GM18511 (cell line): Measurements from ENCODE around the gene RNU1-3.
"Not testable (repeated sequence)": the region's sequence is repeated elsewhere in the genome, so short reads cannot be mapped to it uniquely, and the experiment has no call there.

Experiments used
- ATAC-seq: cut with Tn5 transposase; IDR thresholded peaks from one replicate; pipeline ENCODE4 v1.9.1; 2021; ENCODE audit warnings: mild to moderate bottlenecking, moderate library complexity; ENCODE audit not compliant: unreplicated experiment

The RNU1-3 gene

DNA sequence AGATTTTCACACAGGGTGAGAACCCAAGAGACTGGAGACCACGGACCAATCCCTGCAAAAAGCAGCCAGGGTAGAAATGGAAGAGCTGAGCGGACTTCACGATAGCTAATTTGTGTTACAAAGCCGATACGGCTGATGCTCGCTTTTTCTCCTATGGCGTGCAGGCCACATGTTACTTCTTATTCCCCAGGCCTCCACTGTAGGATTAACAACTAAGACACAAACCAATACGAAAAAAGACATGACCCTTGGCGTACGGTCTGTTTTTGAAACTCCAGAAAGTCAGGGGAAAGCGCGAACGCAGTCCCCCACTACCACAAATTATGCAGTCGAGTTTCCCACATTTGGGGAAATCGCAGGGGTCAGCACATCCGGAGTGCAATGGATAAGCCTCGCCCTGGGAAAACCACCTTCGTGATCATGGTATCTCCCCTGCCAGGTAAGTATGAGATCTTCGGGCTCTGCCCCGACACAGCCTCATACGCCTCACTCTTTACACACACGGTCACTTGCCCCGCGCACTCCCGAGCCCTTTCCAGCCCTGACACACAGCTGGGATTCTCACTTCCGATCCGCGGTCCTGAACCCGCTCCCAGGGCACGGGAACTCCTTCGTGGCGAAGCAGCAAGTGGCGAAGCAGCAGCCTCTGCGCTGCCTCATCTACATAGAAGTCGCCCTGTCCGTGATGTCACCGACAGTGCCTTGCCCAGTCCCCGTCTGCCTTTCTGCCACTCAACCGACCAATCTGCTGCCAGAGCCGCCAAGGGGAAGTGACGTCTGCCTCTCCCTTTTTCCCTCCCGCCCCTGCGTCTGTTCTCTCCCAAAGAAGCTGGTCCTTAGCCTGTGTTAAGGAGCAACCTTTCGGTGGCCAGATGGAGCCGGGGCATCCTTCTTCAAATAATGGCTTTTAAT lies at the start of gene RNU1-3:
RNU1-3 (minus strand) TSS at position 447 of the 912 bp plus-strand sequence.
- peak; percentile 92 for ATAC-seq

DNA sequence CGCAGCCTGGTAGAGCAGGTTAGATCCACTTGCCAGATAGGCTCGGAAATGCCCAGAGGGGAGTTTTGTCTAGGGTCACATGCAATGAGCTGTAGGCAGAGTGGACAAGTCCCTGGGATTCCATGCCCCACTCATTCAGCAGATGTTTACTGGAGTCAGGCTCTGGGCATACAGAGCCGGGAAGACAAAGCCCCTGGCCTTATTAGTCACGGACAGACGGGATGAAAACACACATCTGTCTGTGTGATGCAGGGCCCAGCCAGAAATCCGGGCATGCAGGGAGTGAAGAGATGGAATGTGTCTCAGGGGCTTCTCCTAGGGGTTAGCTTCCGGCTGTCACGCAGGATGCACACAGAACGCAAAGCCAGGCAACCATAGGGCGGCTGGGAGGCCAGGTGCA lies 46.7 kb upstream of the RNU1-3 start:
- not testable (repeated sequence) for ATAC-seq

DNA sequence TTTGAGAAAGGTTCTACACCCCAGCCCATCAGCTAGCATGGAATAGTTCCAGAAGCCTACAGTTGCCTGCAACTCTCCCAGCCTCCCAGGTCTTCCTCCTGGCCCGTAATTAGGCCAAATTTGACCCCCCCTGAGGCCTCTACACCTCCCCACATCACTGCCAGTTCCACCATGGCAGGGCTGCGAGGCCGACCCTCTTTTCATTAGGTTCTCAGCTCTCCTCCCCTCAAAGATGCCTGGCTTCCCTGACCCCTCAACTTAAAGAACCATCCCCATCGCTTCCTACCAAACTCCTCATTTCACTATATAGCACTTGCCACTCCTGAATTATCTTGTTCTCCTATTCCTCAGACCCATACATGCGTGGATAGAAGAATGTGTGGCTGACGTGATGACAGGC lies 46.2 kb upstream of the RNU1-3 start:
- ATAC-seq = not testable (repeated sequence)

DNA sequence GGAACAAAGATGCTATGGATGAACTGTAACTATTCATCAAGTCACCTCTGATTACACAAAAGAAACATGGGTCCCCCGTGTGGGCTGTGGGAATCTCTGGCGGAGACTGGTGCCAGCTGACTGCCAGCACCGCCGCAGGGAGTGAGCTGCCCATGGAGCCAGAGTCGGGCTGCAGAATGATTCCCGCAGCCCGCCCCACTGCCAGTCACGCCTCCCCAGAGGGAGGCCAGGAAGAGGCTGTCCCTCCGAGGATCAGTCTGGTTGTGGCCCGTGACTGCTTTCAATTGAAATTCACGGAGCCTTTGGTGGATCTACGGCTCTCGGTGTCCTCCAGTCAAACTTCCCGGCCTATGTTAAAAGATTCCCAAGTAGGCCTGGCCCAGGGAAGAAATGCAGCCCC lies 45.8 kb upstream of the RNU1-3 start:
- ATAC-seq = not testable (repeated sequence)

DNA sequence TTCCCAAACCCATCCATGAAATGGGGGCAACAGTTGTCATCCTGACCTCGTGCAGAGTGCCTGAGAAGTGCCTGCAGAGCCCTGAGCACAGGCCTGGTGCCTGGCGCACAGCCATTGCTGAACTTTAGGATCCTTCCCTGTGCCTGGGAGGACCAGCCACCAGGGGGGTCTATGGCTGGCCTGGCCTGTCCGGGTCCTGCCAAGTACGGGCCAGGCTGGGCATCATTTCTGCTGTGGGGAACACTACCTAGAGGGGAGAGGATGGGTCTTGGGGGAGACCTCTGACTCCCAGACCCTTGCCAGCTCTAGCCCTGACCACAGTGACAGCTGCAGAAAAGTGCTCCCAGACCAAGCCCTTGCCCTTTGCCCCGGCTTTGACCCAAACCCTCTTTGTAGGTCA lies 45.4 kb upstream of the RNU1-3 start:
- ATAC-seq = not testable (repeated sequence)

DNA sequence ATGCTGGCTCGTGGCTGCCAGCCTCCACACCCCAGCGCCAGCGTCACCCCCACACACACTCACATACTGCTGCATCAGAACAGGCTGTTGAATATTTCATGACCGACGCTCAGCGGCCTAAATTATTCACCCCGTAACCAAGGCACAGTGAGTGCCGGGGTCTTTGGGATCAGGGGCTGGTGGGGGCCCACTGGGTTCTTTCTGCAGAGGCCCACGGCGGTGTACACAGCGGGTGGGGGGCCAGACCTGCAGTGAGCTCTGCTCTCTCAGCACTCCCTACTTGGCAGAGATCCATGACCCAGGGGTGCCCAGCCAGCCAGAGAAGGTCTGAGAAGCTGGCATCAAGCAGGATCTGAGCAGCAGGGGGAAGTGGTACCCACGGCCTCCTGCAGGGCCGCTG lies 43.9 kb upstream of the RNU1-3 start:
- ATAC-seq = not testable (repeated sequence)

DNA sequence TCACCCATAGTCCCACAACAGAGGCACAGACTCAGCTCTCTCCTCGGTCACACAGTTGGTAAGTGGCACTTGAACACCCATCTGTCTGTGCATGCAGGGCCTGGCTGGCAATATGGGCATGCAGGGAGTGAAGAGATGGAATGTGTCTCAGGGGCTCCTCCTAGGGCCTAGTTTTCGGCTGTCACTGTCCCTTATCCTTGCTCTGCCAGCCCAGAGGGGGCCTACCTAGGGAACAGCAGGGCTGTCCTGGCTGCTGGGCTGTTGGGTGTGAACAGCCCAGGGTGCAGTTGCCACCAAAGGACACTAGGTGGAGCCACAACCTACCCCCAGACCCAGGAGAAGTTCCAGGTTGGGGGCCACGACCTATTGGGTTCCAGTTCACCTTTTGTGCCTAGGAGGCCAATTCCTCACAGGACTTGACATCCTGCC lies 42.9 kb upstream of the RNU1-3 start:
- not testable (repeated sequence) for ATAC-seq

DNA sequence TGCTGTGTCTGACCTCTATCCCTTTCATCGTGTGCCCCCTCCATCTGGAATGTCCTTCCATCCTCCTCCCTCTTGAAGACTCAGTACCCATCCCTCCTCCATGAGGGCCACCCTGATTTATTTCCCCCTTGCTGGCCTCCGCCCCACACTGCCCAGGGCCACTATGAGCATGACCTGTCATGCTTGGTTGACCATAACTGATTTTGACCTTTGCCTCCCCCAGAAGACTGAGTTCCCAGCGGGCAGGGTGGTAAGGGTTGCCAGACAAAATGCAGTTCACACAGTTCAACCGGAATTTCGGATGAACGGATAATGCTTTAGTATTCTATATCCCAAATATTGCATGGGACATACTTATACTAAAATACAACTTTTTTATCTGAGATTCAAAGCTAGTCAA lies 42.0 kb upstream of the RNU1-3 start:
- ATAC-seq = not testable (repeated sequence)

DNA sequence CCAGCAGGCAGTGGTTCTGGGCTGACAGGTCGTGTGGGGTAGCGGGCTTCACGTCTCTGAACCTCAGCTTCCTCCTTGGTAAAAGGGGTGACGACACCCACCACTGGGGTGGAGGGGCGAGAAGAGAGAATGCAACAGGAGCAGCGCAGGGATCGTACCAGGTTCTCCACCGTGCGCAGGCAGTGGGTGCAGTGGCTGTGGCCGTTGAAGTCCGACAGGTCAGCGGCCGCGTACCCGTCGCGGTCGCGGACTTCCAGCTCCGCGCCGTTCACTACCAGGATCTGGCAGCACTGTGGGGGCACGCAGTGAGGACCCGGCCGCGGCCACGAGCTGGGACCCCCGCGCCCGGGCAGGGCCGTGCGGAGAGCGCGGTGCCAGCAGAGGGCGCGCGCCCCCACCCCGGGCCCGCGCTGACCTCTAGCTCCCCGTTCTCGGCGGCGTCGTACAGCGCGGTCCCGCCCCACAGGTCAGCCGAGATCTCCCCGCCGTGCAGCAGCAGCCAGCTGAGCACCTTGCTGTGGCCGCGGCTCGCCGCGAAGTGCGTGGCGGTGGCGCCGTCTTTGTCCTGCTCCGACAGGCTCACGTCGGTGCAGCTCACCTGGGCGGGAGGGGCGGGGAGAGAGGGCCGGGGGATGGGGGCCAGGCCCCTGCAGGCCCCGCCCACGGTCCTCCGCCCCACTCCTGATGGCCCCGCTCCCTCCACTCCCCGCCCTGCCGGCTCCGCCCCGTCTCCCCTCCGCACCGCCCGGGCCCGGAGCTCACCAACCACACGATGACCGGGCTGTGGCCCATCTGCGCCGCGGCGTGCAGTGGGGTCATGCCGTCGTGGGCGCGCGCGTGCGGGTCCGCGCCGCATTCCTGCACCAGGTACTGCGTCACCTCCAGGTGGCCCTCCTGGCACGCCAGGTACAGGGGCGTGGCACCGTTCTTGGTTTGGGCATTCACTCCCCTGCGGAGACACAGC lies 40.7 kb upstream of the RNU1-3 start:
- ATAC-seq = not testable (repeated sequence)

DNA sequence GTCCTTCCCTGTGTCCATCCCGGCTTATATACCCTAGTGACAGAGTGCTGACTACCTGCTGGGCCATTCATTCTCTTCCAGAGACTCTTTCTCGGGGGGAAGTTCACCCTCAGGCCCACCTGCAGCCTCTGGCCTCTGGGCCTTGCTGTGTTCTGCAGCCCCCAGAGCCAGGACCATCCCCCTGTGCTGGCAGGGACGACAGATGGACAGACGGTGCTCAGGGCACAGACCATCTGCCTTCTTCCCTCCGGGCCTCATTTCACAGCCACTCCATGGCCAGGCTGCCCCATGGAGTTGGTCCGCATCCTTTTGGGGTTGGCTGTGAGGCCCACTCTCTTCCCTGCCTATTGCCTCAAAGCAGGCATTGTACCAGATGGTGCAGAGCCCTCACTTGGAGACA lies 39.6 kb upstream of the RNU1-3 start:
- not testable (repeated sequence) for ATAC-seq

DNA sequence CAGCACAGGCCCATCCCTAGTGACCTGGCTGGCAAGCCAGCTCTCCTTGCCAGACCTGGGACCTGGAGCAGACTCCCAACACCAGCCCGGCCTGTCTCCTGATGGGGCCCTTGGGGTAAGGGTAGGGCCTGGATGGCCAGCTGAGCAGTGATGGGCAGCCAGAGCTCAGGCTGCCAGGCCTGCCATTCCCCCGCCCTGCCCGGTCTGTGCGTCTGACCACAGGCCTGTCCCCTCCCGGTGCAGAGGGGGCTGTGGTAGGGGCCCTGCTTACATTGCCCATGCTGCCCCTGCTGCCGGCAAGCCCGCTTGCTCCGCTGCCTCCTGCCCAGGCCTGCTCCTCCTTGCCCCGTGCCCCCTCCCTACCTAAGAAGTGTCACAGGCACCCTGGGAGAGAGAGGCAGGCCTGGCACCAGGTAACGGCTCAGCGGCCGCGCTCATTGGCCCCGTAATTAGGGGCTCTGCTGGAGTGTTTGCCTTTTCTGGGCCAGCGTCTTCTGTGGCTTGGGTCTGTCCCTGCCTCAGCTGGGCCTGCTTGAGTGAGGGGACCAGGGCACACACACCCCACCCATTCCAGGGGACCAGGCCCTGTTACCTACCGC lies 37.9 kb upstream of the RNU1-3 start:
- not testable (repeated sequence) for ATAC-seq

DNA sequence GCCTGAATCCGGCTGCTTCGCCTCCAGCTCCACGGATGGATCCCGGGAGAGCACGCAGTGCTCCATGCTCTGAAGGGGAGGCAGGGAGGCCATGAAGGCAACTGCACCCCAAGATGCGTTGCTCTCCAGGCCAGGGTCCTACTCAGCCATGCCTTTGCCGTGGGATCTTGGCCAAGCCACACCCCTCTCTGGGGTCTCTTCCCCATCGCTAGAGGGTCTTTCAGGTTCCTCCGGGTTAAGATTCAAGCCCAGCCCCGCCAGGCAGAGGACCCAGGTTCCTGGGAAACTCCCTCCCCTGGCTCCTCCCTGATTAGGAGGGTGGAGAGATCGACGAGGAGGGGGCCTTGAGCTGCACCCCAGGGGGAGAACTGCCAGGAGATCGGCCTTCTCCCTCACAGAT lies 37.3 kb upstream of the RNU1-3 start:
- ATAC-seq = not testable (repeated sequence)

DNA sequence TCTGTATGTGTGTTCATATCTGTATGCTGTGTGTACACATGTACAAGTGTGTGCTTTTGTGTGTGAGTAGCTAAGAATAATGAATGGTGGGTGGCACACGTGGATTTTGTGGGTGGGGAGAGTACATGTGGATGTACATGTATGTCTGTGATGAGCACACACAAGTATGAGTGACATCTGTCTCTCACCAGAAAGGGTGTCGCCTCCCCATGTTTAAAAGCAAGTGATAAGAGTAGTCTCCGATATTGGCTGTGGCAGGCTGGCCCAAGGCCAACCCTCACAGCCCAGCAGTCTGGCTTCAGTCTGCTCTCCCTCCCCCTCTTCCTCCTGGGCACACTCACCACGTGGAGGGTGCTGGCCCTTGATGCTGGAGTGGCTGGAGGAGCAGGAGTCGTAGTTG lies 36.9 kb upstream of the RNU1-3 start:
- ATAC-seq = not testable (repeated sequence)

DNA sequence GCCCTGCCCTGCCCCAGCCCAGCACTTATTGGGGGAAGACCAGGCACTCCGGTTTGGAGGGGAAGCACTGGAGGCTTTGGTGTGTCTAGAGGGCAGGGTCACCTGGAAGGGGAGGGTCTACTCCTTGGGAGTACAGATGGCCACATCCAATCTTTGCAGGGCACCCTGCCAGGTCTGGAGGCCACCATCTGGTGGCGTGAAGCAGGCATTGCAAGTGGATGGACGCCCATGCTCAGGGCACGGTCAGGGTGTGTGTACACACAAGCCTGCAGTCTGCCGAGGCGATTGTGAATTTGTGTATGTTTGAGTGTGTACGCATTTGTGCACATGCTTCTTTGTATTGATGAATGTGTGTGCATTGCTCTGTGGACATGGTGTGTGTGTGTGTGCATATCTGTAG lies 36.4 kb upstream of the RNU1-3 start:
- ATAC-seq = not testable (repeated sequence)

DNA sequence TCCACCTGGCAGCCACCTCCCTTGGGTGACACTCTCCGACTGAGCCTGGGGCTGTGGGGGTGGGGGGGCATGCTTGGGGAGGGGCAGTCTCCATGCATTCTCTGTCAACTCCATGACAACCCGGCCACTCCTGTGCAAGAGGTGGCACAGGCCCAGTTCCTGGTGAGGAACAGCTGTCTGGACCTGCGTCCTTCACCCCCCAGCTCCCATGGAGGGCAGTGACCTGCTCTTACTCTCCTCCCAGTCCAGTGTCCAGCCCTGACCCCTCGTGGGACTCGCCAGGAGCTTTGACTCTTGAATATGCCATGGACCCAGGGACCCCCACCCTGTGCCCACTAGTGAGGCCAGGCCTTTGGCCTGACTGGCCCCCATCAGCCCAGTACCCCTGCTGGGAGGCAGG lies 35.5 kb upstream of the RNU1-3 start:
- not testable (repeated sequence) for ATAC-seq

DNA sequence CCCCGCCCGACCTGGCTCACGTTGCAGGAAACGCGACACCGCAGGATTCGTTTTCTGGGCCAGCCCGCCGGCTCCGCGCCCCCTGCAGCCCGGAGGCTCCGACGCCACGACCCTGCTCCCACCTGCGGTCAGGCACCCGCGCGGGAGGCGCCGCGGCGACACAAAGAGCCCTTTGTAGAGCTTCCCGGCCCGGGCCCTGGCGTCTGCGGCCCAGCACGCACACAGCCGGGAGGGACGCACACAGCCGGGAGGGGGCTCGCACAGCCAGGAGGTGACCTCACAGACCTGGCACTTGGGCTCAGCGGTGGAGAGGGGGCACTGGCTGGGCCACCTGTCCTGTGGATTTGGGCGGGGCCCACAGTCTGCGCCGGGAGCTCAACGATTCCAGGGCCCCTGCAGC lies 34.4 kb upstream of the RNU1-3 start:
- not testable (repeated sequence) for ATAC-seq

DNA sequence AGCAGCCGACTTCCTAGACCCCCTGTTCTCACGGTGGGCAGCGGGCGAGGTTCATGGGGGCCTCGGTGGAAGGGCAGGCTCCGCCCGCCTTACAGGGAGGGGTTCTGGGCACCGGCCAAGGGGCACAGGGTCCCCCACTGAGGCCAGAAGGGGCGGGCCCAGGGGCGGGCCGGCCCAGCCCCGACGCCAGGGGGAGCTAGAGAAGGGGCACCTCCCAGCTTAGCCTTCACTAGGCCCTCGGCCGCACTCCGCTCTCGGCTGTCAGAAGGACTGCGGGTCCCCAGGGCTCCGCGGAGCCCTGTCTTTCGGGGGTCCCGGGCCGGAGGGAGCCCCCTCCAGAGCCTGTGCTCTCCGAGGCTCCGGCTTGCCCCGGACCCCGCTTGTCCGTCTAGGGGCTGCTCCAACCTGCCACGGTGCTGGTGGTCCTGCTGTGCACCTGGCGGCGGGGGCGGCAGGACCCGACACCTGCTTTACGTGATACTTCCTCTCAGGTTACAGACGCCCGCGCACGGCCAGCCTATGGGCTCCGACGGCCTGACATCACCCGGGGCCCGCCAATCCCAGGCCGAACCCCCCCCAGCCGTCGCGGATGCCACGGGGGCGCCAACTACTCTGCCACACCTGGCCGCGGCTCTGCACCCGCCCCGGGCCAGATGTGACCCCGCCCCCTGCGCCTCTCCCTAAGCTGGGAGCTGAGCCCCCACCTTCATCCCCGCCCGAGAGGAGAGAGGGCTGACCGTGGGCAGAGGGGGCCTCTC lies 33.6 kb upstream of the RNU1-3 start:
- not testable (repeated sequence) for ATAC-seq

DNA sequence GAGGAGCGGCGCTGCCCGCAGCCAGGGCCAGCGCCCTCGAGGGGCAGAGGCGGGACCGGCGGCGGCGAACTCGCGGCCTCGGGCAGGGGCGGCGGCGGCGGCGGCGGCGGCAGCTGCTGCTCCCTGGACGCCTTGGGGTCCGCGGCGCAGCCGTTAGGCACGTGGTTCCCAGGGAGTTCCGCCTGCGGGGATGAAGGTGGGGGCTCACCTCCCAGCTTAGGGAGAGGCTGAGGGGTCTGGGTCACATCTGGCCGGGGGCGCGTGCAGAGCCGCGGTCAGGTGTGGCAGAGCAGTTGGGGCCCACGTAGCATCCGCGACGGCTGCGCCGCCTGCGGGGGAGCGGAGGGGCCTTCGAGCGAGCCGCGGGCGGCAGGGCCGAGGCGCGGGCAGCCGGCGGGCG lies 32.7 kb upstream of the RNU1-3 start:
- ATAC-seq = not testable (repeated sequence)

DNA sequence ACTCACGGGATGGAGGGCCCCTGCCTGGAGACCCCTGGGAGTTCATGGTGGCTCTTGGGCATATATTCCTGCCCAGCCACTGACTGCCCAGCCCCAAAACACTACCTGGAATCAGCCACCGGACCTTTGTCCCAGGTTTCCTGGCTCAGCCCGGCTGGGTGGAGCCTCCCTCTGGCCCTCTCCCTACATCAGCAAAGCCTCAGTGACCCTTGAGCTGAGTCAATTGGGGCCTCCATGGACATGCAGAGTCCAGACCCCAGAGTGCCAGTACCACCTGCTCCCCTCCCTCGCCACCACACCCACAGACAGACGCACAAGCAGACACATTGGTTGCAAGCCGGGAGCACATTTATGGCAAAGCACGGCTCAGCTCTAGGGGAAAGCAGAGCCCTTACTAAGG lies 30.4 kb upstream of the RNU1-3 start:
- not testable (repeated sequence) for ATAC-seq

DNA sequence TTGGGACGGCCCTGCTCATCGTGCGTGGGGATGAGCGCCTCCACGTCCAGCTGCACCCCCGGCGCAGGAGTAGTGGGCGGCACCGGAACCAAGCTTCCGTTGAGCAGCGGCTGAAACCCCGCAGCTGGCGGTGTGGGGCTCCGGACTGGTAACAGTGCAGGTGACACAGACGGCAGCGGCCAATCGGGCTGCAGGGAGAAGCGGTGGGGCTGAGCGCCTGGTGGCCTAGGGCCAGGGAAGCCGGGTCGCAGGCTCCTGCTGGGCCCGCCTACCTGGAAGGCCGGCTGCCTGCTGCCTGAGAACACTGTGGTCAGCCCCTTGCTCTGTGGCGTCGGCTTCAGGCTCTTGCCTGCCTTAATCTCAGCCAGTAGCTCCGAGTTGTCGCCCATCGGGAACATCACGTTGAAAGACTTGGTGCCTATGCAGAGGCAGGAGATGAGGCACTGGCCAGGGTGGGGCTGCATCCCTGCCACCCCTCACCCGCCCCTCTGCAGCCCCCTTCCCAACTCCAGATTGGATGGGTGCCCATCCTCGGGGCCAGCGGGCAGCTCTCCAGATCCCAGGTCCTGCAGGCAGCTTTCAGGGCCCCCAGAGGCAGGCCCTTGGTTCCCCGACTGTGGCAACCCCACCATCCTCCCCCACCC lies 29.9 kb upstream of the RNU1-3 start:
- ATAC-seq = not testable (repeated sequence)
